OCI-M2 (cell line): ENCODE measurements around the gene SLC7A6OS.

ENCODE experiments used
- DNase-seq: peaks from one replicate; lab custom pipeline; 2025; ENCODE audit not compliant: unreplicated experiment; lab: John Stamatoyannopoulos, UW

Gene SLC7A6OS

GRCh38 chr16:68345351-68345810 is 34.6 kb upstream of the SLC7A6OS start:
- DNase-seq: no peak

- DNase-seq: no peak
Observed at GRCh38 chr16:68344252-68344651, 33.5 kb upstream of the SLC7A6OS start.

- no peak for DNase-seq
Observed at GRCh38 chr16:68343137-68343536, 32.4 kb upstream of the SLC7A6OS start.

- DNase-seq: no peak
Observed at GRCh38 chr16:68342620-68343019, 31.9 kb upstream of the SLC7A6OS start.

GRCh38 chr16:68339214-68339613 is 28.5 kb upstream of the SLC7A6OS start:
- no peak for DNase-seq

- no peak for DNase-seq
Observed at GRCh38 chr16:68338326-68339119, 27.8 kb upstream of the SLC7A6OS start.

GRCh38 chr16:68335175-68335574 is 24.4 kb upstream of the SLC7A6OS start:
- no peak for DNase-seq

- no peak for DNase-seq
Observed at GRCh38 chr16:68332411-68333121, 21.8 kb upstream of the SLC7A6OS start.

GRCh38 chr16:68331879-68332410 is 21.2 kb upstream of the SLC7A6OS start:
- no peak for DNase-seq

GRCh38 chr16:68328860-68329390 is 18.2 kb upstream of the SLC7A6OS start:
- no peak for DNase-seq

GRCh38 chr16:68328151-68328859 is 17.6 kb upstream of the SLC7A6OS start:
- DNase-seq: no peak

- DNase-seq: no peak
Observed at GRCh38 chr16:68324780-68325357, 14.1 kb upstream of the SLC7A6OS start.

- DNase-seq: no peak
Observed at GRCh38 chr16:68324336-68324735, 13.6 kb upstream of the SLC7A6OS start.

GRCh38 chr16:68319185-68319908 is 8.6 kb upstream of the SLC7A6OS start:
- DNase-seq: no peak

- no peak for DNase-seq
Observed at GRCh38 chr16:68313116-68313515, 2.4 kb upstream of the SLC7A6OS start.

GRCh38 chr16:68310437-68310773 is 341 bp downstream of the SLC7A6OS start:
- no peak for DNase-seq

- no peak for DNase-seq
Observed at GRCh38 chr16:68309799-68310198, 947 bp downstream of the SLC7A6OS start.

GRCh38 chr16:68306633-68307032 is 4.1 kb downstream of the SLC7A6OS start:
- no peak for DNase-seq

GRCh38 chr16:68300734-68301459 is 9.8 kb downstream of the SLC7A6OS start:
- no peak for DNase-seq
